PC-3 (cell line): ENCODE measurements around the gene HDAC9. TPM values are rescaled to one million over a fixed set of nuclear protein-coding genes. Genes with fewer than 3 reads are reported as not detected.

Source experiments
- ATAC-seq: fragments of 200-7000 bp; cut with Tn5 transposase; 2 replicates; pipeline ENCODE4 v1.9.1; 2020; ENCODE audit warnings: mild to moderate bottlenecking, moderate library complexity
- BruUV-seq: library from RNA; stranded (reverse); fragments of 400-500 nt; replicated peaks from 2 replicates; lab custom pipeline; 2021; lab: Mats Ljungman, UMichigan
- CTCF ChIA-PET: fragments of 300-600 bp; sonication (Branson Sonifier 250); formaldehyde crosslinking; loops from one replicate; lab custom pipeline; 2022; ENCODE audit warnings: antibody characterized with exemption; lab: Charles Lee
- POLR2A ChIA-PET: fragments of 300-600 bp; sonication (Branson Sonifier 250); formaldehyde crosslinking; loops from one replicate; lab custom pipeline; 2022; ENCODE audit warnings: antibody characterized with exemption; ENCODE audit not compliant: unreplicated experiment; lab: Charles Lee
- DNase-seq: peaks from one replicate; pipeline ENCODE4 v3.0.0-alpha.2; 2015
- H2AFZ ChIP-seq: fragments of 300-600 bp; sonication (generic); 2 replicates; pipeline ENCODE4 v1.6.0; 2016; ENCODE audit warnings: antibody characterized with exemption, low read length
- H3F3A ChIP-seq: fragments of 300-600 bp; sonication (generic); one replicate; pipeline ENCODE4 v1.6.0; 2017; ENCODE audit warnings: antibody characterized with exemption, low read length, control low read depth, mild to moderate bottlenecking; ENCODE audit not compliant: unreplicated experiment
- H3K27ac ChIP-seq: fragments of 300-600 bp; sonication (generic); 2 replicates; pipeline ENCODE4 v1.5.1; 2016; ENCODE audit warnings: mild to moderate bottlenecking, low read length
- H3K27me3 ChIP-seq: fragments of 300-600 bp; sonication (generic); 2 replicates; pipeline ENCODE4 v1.6.1; 2016; ENCODE audit warnings: low read length, mixed read lengths
- H3K36me3 ChIP-seq: fragments of 300-600 bp; sonication (generic); 2 replicates; pipeline ENCODE4 v1.6.1; 2016; ENCODE audit warnings: low read depth, mixed run types, low read length, mixed read lengths
- H3K4me1 ChIP-seq: fragments of 300-600 bp; sonication (generic); 2 replicates; pipeline ENCODE4 v1.5.1; 2016; ENCODE audit warnings: low read length; ENCODE audit not compliant: insufficient read depth
- H3K4me2 ChIP-seq: fragments of 300-600 bp; sonication (generic); 2 replicates; pipeline ENCODE4 v1.6.0; 2016; ENCODE audit warnings: low read length
- H3K4me3 ChIP-seq: fragments of 300-600 bp; sonication (generic); 2 replicates; pipeline ENCODE4 v1.5.1; 2016; ENCODE audit warnings: mild to moderate bottlenecking, low read length, mixed read lengths
- H3K79me2 ChIP-seq: fragments of 300-600 bp; sonication (generic); 2 replicates; pipeline ENCODE4 v1.6.1; 2017; ENCODE audit warnings: low read length, mixed read lengths
- H3K9ac ChIP-seq: fragments of 300-600 bp; sonication (generic); 2 replicates; pipeline ENCODE4 v1.6.0; 2016; ENCODE audit warnings: mild to moderate bottlenecking, low read length
- H3K9me2 ChIP-seq: fragments of 300-600 bp; sonication (generic); replicated peaks from 2 replicates; pipeline ENCODE4 v1.6.1; 2016; ENCODE audit warnings: mixed run types, low read length, mixed read lengths
- H3K9me3 ChIP-seq: fragments of 300-600 bp; sonication (generic); 2 replicates; pipeline ENCODE4 v1.6.1; 2016; ENCODE audit warnings: low read length, mixed read lengths
- H4K20me1 ChIP-seq: fragments of 300-600 bp; sonication (generic); 2 replicates; pipeline ENCODE4 v1.6.1; 2016; ENCODE audit warnings: low read length, mixed read lengths
- EZH2 ChIP-seq: fragments of 300-600 bp; sonication (generic); IDR thresholded peaks from one replicate; pipeline ENCODE4 v1.6.1; 2017; ENCODE audit warnings: antibody characterized with exemption, mild to moderate bottlenecking, low read length; ENCODE audit not compliant: unreplicated experiment
- EZH2phosphoT487 ChIP-seq: fragments of 300-600 bp; sonication (generic); IDR thresholded peaks from 2 replicates; pipeline ENCODE4 v1.6.1; 2018; ENCODE audit warnings: mild to moderate bottlenecking, antibody characterized with exemption, low read length, borderline replicate concordance
- intact Hi-C: fragments of 100-400 bp; cut with micrococcal nuclease; formaldehyde crosslinking; loops from 2 replicates; pipeline ENCODE4 v1.9.0; 2023
- total RNA-seq: library from RNA; depleted of rRNA; stranded (reverse); fragments of >200 nt; gene quantifications from 2 replicates; pipeline ENCODE4 v1.2.3, GENCODE V29; 2014
- TF ChIP-seq, protein P1 (sequence below): fragments of 300-600 bp; sonication (generic); conservative IDR thresholded peaks from 2 replicates; pipeline ENCODE4 v1.5.1; 2017; ENCODE audit warnings: antibody characterized with exemption, low read depth, mild to moderate bottlenecking, low read length

HDAC9 gene
- total RNA-seq, 1 experiment from 2014 or later, result 7.8 TPM

- POLR2A ChIA-PET, result no interaction called here
Observed at GRCh38 chr7:18702071-18702829, 206.7 kb downstream of the HDAC9 start.

GRCh38 chr7:18703685-18704084, 208.1 kb downstream of the HDAC9 start:
- no peak for ATAC-seq
- no peaks in the 10 kb centered on the region for H3F3A ChIP-seq
- CTCF ChIA-PET, result no interaction called here

More at GRCh38 chr7:18702071-18702829, 206.7 kb downstream of the HDAC9 start:
- BruUV-seq, result no TSS peak
- DNase-seq, result no peak
- Histone ChIP-seq H3K9me3 (no peaks in the 10 kb centered on the region), H4K20me1 (no peaks in the 10 kb centered on the region), H3K9ac (no peak overlapping the region), H3K27me3 (no peaks in the 10 kb centered on the region), H3K4me2 (no peak overlapping the region), H2AFZ (no peak overlapping the region), H3K4me1 (no peaks in the 10 kb centered on the region), H3K36me3 (no peaks in the 10 kb centered on the region), H3K4me3 (no peak overlapping the region), H3K27ac (no peak overlapping the region), H3F3A (no peaks in the 10 kb centered on the region), H3K9me2 (no peaks in the 10 kb centered on the region), H3K79me2 (no peaks in the 10 kb centered on the region)
- intact Hi-C loops, result no loop called here
- TF ChIP-seq EZH2, result no peak
- TF ChIP-seq, protein P1, sequence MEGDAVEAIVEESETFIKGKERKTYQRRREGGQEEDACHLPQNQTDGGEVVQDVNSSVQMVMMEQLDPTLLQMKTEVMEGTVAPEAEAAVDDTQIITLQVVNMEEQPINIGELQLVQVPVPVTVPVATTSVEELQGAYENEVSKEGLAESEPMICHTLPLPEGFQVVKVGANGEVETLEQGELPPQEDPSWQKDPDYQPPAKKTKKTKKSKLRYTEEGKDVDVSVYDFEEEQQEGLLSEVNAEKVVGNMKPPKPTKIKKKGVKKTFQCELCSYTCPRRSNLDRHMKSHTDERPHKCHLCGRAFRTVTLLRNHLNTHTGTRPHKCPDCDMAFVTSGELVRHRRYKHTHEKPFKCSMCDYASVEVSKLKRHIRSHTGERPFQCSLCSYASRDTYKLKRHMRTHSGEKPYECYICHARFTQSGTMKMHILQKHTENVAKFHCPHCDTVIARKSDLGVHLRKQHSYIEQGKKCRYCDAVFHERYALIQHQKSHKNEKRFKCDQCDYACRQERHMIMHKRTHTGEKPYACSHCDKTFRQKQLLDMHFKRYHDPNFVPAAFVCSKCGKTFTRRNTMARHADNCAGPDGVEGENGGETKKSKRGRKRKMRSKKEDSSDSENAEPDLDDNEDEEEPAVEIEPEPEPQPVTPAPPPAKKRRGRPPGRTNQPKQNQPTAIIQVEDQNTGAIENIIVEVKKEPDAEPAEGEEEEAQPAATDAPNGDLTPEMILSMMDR, result no peak
- no peak for TF ChIP-seq EZH2phosphoT487
- CTCF ChIA-PET, result no interaction called here
- no peak for ATAC-seq

More at GRCh38 chr7:18703685-18704084, 208.1 kb downstream of the HDAC9 start:
- TF ChIP-seq EZH2 (no peak), EZH2phosphoT487 (no peak)
- TF ChIP-seq, protein P1, result no peak
- Histone ChIP-seq H3K9ac (no peak overlapping the region), H3K4me1 (no peaks in the 10 kb centered on the region), H3K4me2 (no peak overlapping the region), H3K9me2 (no peaks in the 10 kb centered on the region), H3K4me3 (no peak overlapping the region), H3K27ac (no peak overlapping the region), H3K9me3 (no peaks in the 10 kb centered on the region), H3K36me3 (no peaks in the 10 kb centered on the region), H3K27me3 (no peaks in the 10 kb centered on the region), H4K20me1 (no peaks in the 10 kb centered on the region), H2AFZ (no peak overlapping the region), H3K79me2 (no peaks in the 10 kb centered on the region)
- DNase-seq, result no peak
- POLR2A ChIA-PET, result no interaction called here
- no TSS peak for BruUV-seq
- intact Hi-C loops, result no loop called here
